HG03097 (cell line): ENCODE measurements around the gene EEF1G.
A peak's percentile ranks its signal among the peaks of the same experiment; 100 is the strongest.
"Not testable (repeated sequence)": the region's sequence is repeated elsewhere in the genome, so short reads cannot be mapped to it uniquely, and the experiment has no call there.

ENCODE experiments used
- ATAC-seq: cut with Tn5 transposase; IDR thresholded peaks from one replicate; pipeline ENCODE4 v1.9.1; 2021; ENCODE audit not compliant: unreplicated experiment, low FRiP score

Gene EEF1G

DNA sequence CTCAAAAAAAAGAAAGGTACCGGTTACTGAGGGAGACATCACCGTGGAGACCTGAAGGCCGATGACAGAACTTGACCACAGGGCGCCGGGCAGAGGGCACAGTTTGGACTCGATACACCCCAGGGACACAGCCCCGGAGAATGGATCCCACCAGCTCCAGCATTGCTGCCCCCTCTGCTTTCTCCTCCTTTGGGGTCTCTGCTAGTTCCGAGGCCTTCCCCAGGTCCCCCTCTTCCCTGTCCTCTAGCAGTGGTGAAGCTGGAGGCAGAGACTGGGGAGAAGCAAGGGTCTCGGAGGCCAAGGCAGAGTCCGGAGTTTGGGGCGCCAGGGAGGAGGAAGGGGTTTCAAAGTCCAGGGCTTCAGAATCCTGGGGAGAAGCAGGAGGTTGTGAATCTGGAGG, 4.8 kb upstream of the EEF1G start:
- no peak for ATAC-seq

DNA sequence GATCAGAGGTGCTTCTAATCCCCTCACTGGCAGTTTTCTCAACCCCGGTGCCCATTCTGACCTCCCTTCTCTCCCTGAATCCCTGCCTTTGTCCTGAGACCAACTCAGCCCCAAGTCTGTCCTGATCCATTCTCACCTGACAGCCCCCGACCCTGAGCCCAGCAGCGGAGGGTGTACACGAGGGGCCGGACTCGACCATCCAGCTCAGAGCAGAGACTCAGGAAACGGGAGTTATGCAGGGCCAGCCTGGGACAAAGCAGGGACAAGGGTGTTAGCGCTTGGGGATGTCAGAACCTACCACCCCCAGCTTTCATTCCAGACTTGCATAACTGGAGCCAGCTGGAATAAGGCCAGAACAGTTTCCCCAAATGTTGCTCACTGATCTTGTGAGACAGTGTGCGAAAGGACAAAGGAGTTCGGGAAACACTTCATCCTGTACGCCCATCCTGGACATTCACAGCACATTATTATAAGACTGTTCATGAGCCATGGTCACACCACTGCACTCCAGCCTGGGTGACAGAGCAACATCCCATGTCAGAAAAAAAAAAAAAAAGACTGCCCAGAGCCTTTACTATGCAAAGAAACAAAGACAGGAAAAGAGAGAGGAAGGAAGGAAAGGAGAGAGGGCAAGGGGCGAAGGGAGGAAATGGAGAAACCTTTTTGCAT, 3.5 kb upstream of the EEF1G start:
- no peak for ATAC-seq

DNA sequence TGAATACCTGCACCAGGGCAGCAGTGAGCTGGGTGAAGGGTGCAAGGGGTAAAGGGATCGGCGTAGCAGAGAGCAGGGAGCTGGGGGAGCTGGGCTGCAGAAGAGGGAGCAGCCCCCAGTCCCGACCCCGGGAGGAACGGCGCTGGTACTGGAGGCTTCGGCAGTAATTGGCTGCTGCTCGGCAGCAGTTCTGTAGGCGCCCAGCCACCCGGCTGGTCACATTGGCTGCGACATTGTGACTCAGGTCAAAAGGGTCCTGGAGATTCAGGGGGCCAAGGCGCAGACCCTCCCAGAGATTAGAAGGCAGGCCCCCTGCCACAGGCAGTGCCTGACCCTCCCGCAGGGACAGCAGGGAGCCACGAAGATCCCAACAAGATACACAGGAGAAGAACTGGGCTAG, 2.1 kb upstream of the EEF1G start:
- no peak for ATAC-seq

DNA sequence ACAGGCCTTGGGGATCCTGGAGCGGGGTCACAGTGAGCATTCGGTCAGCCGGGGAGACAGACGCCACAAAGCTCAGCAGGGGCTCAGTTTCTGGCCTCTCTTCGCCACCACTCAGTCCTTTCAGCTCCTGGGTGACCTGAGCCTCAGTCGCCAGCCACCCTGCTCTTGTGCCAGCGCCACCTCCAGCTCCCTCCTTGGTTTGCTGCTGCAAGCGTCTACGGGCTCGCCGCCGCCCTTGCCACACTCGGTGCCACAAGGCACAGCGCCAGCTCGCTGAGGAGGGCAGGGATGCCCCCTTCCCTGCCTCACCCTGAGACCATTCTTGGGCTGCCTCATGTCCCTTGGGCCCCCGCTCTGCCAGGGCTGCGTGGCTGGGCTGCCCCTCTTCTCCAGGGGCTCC, 1.5 kb upstream of the EEF1G start:
- no peak for ATAC-seq

DNA sequence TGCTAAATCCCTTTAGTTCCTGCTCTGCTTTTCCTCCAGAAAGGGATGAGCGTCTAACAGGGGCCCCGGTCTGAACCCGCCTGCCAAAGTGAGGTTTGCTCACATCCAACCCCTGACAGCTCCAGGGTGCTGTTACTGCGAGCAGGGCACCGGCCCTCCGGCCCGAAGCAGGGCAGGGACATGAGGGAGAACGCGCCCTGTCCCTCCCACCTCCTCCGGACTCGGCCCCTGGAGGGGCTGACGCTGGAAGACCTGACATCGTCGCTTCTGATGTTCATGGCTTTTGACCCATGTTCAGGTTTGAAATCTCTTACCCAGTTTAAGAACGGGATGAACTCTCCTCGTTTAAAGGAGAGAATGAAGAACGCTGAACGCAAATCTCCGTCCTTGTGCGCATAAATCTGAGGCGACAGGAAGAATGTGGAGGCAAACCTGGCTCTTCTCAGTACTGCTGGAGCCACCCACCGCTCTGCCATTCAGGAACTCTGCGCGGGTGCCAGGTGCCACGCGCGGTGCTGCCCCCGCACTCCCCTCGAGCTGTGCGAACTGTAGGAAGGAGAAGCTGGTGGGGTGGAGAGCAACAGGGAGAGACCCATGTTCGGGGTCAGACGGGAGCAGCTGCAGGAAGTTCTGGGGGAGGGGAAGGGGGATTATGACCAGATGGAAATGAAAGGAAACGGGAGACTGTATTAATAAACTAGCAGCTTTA, 826 bp upstream of the EEF1G start:
- ATAC-seq, result peak; percentile 16

DNA sequence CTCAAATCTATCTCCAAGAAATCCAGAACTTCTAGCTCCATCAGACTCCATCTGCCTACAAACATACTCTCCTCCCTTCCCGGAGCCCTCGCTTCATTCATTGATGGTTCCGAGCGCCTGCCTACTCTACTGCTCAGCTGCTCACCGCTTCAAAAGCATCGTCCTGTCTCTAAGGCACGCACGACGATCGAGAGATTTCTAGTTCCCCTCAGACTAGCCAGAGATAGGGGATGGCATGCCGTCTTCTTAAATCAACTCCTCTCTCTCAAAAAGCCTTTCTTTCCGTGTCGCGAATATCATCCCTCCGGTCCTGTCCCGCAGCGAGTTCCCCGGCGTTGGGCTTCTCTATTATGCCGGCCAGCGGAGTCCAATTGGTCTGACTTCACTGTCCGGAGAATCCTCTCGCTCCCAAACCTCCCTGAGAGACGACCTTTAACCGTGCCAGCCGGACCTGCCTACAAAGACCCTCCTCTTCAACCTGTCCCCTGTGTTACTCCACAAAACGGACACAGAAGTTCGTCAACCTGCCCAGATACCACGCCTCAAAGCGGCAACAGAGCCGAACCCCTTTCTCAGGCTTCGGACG, 592 bp downstream of the EEF1G start:
- ATAC-seq, result no peak

DNA sequence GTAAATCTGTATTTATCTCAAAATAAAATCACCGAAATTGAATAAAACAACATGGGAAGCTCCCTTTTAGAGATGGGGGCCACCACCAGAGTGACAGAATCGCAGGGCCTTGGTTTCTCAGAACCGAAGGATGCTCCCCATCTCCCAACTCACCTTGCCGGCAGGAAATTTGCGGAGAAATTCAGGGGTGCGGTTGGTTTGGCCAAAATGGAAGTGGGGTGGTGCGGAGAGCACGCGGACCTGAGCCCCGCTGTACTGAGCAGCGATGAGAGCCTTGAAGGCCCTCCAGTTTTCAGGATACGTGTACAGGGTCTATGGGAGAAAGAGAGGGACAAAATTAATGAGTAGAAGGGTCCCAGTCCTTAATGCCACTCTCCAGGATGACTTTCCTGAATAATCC, 1.3 kb downstream of the EEF1G start:
- ATAC-seq, result no peak

DNA sequence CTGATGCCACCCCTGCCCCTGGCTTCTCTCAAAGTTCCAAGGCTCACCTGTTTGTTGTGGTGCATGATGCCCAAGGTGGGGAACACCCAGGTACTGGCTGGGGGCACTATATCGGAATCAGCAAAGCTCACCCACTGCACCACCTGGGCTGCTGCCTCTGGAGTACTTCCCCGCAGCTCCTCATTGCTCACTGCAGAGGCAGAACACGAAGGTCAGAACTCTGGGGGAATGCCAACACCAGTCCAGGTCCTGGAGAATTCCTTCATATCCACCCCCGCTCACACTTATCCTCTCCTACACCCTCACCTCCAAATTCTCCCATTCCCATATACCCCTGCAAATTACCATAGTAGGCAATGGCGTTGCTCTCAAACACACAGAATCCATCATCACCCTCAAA, 2.2 kb downstream of the EEF1G start:
- ATAC-seq, result not testable (repeated sequence)

DNA sequence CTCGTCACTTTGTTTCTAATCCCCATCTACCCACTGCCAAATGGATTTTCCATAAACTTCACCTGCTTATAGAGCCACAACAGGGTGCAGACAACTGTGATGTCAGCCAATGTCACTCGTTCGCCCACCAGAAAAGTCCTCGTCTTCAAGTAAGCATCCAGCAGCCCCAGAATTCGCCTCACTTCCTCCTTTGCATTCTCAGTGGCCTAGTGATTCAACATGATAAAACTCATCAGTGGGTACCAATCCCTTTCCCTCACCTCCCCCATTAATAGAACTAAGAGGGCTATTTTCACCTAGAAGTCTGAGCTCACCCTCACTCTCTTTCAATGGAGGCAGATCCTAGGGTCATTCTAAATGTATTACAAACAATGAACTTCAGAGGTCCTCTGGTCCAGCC, 2.8 kb downstream of the EEF1G start:
- not testable (repeated sequence) for ATAC-seq

DNA sequence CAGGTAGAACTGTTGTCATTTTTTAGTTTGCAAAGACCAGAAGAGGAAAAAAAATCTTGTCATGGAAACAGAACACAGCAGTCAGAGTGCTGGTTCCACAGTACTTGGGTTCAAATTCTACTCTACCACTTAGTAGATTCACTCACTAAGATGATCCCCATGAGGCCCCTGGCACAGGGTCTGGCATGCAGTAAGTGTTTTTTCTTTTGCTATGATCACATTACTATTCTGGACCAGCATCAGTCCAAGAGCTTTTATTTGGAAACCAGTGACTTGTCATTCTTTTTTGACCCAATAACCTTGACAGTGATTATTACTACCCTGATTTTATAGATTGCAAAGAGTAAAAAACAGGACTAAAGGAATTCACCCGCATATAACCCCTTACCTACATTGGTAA, 4.1 kb downstream of the EEF1G start:
- ATAC-seq, result no peak

DNA sequence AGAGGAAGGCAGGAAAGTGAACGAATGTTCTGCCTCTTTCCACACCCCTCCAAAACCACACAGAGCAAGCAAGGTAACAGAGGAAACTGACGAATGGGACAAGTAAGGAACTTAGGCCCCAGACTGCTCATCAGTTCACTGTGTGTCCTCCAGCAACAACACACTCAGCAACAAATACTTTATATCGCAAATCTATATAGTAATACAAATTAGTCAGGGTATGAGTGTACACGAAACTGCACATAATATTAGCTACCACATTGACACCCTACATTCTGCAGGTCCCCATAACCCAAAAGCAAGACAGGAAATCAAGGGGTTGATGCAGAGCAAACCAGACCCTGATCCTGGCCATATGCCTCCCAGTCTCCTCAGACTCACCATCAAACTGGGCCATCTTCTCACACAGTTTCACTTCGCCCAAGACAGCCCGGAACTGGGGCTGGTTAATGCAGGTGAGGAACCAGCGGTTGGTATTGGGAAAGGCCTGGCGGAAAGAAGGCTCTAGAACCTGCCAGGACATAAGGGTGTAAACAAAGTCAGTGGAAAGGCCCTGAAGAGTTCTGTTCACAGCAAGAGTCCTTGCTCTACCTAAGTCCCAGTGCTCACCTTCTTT, 6.6 kb downstream of the EEF1G start:
- no peak for ATAC-seq

DNA sequence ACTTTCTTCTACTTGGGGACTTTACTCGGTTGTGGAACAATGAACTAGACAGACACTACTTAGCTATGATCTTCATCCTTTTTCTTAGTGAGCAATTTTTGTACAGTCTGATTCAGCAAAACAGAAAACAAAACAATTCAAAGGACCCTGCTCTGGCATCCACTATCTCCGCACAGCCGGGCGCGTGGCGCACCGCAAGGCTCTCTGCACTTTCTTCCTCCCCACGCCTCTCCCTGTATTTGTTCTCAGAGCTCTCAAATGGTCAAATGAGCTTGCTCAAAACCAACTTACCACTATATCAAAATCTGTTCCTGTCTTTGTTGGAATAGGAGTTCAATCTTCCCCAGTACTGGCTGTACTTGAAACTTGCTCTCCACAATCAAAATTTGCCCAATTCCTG, 7.4 kb downstream of the EEF1G start:
- no peak for ATAC-seq

DNA sequence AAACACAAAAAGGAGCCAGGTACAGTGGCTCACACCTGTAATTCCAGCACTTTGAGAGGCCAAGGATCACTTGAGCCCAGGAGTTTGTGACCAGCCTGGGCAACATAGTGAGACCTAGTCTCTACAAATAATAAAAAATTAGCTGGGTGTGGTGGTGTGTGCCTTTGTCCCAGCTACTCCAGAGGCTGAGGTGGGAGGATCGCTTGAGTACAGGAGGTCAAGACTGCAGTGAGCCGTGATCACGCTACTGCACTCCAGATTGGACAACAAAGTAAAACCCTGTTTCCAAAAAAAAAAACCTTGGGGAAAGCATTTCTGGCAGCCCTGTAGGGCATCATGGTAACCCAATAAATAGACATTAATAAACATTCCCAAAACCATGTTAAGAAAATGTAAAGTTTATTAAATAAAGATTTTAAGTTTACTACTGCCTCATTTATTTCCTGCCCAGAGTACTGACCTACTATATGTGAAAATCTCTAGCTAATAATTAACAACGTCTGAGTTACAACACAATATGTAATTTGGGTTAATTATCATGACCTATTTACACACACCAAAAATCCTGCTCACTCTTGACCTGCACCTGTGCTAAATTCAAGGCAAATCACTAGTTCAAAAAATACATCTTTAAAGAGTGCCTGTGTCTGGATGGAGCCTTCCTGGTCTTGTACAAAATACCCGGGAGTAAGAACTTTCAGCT, 8.4 kb downstream of the EEF1G start:
- no peak for ATAC-seq

DNA sequence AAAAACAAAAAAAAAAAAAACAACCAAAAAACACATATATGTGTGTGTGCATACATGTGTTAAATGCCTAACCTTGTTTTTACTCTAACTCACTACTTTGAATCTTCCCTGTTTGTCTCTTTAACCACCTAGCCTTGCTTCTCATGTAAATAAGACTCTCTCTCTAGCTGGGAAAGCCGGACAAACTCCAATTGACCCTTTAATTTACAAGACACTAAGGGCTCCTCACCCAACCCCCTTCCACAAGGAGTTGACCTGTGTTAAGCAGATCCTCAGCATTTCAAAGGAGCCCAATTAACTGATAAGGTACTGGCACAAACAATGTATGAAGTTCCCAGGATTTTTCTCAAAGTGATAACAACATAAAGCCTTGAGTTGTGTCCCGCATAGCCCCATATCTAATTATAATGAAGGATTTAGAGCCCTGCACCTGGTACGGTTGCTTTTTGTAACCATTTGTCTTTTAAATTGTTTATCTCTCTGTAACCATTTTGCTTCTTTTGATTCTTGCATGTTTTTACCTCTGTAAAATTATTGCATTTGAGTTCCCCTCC, 11.9 kb downstream of the EEF1G start:
- not testable (repeated sequence) for ATAC-seq

DNA sequence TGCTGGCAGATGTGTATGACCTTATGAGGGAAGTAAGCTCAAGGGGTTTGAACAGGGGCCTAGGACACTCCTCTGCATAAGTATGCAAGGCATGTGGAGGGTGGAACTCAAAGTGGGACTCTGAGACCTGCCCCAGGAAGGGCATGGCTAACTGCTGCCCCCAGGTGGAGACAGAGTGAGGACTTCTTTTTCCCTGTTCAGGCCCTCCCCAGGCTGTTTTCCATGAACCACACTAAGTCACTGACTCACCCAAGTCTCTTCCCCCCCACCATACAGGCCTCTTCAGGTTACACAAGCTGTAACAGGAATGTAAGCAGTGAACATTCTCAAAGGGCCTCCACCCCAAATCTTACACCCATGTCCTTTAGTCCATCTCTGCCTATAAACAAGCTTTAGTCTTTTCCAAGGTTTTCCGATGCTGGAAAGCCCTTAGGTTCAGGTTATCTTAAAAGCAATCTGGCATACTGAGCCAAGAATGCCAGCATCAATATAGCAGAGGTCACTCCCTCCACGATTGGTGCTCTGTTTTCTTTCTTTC, 13.1 kb downstream of the EEF1G start:
- ATAC-seq, result no peak

DNA sequence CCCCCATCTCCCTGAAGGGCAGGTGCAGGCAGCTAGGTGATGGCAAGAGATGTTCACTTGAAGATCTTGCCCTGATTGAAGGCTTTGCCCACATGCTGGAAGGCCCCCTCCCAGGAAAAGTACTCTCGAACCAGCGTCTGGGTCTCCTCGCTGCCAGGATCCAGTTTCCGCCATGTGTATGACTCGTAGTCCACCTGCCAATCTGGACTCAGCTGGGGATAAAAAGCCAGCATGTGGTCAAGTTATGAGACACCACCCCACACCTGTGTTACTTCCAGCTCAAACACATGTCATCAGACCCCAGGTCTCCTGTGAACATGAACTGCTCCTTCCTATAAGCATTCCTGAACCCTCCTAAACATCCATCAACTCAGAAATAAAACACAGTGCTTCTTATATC, 14.1 kb downstream of the EEF1G start:
- not testable (repeated sequence) for ATAC-seq

DNA sequence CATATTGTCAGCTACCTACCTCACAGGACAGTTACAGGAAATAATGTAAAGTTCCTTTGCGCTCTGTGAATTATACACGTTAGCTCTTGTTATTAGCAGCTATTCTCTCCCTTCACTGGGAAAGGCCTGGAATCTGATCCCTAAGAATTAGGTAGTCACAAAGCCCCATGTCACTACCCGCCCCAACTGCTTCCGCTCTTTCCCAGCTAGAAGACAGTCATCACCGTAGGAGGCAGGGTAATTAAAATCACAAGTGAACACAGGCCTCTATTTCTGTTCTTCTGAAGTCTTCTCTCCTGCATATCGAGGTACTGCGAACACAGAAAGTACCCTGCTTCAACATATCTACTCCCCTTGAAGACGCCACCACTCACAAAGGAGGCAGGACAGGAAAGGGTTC, 14.5 kb downstream of the EEF1G start:
- ATAC-seq, result no peak

DNA sequence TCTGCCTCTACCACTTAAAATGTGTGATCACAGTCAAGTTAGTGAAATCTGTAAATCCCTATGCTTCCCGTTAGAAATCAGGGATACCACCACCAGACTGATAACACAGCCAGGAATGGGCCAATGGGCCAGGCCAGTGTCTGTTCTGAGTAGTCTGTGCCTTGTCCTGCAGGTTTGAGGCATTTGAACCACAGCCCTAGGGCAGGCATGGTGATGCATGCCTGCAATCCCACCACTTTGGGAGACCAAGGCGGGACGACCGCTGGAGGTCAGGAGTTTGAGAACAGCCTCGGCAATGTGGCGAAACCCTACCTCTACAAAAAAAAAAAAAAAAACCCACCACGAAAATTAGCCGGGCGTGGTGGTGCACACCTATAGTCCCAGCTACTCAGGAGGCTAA, 15.0 kb downstream of the EEF1G start:
- ATAC-seq, result no peak

DNA sequence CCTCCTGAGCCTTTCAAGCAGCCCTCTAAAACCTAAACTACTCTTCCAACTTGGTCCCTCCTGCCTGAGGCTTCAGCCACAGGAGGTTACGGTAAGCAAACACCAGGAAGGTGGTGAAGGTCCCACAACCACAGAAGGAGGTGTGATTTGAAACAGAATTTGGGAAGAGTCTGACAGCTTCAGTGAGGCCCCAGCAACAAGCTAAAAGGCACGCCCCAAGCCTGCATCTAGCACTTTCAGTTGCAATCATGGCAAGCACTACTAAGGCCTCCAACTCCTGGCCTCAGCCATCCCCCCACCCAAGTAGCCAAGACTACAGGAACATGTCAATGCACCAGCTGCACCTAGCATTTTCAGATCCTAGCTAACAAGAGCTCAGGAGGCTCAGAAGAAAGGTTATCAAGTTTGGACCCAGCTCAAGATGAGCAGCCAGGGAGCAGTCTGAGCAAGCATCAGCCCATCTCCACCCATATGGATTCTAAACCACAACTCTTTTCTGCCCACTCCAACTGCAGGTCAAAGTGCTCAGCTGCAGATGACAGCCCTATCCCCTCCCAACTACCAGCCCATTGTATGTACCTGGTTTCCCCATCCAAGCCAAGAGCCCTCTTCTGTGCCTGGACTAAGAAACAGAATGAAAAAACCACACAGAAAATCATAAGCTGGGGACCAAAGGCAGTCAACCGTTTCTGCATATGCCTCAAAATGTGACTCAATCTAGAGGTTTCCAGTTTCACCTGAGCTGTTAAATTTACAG, 16.6 kb downstream of the EEF1G start:
- ATAC-seq, result peak; percentile 19
